ENCODE results near the gene PIAS4. TPM values are rescaled to one million over a fixed set of nuclear protein-coding genes. Genes with fewer than 3 reads are reported as not detected.

Gene PIAS4
- polyA plus RNA-seq, 1 donor (not counting 4 experiments of a cell fraction or from before 2014, with no cell fraction given): 7.5 TPM

GRCh38 chr19:3983936-3984583 lies 23.5 kb upstream of the PIAS4 start:
- Histone ChIP-seq H3K36me3 (ENCODE audit: control insufficient read depth in 2 of 2, extremely low read depth in 1 of 2, insufficient read depth in 2 of 2, low read length in 2 of 2) (peaks cover 49 to 57% of the 10 kb centered on the region in 2 experiments), H3K4me1 (ENCODE audit: control insufficient read depth, extremely low read depth, insufficient read depth, low read length) (peaks cover 41% of the 10 kb centered on the region), H3K9ac (ENCODE audit: control insufficient read depth, extremely low read depth, insufficient read depth, low read length) (peak overlapping the region; percentile 99), H4K20me1 (ENCODE audit: control insufficient read depth, extremely low read depth, insufficient read depth, low read length) (peaks cover 64% of the 10 kb centered on the region), H3K9me1 (ENCODE audit: control insufficient read depth, extremely low read depth, insufficient read depth, low read length) (peaks cover 8% of the 10 kb centered on the region), H3K9me3 (ENCODE audit: control insufficient read depth, low read depth, low read length) (no peaks in the 10 kb centered on the region), H3K4me3 (ENCODE audit: control insufficient read depth in 2 of 3, extremely low read depth in 1 of 3, insufficient read depth in 2 of 3, low read depth in 1 of 3, low read length in 3 of 3) (peak overlapping the region; percentile 83 to 98 (median 95)), H3K27ac (ENCODE audit: control insufficient read depth, insufficient read depth, low read length) (peak overlapping the region; percentile 94), H3K4me2 (ENCODE audit: control insufficient read depth, extremely low read depth, insufficient read depth, low read depth, low read length) (peak overlapping the region; percentile 94), H2AFZ (ENCODE audit: control insufficient read depth, low read length) (no peak overlapping the region), H3K27me3 (ENCODE audit: control insufficient read depth, extremely low read depth, insufficient read depth, low read length) (no peaks in the 10 kb centered on the region), H3K79me2 (ENCODE audit: control insufficient read depth, insufficient read depth, low read length) (peaks cover 62% of the 10 kb centered on the region)
- FAIRE-seq: no peak
- no peak for TF ChIP-seq EZH2 (IDR thresholded peaks at IDR 0.05; ENCODE audit: low read length)
- TF ChIP-seq, protein P1, sequence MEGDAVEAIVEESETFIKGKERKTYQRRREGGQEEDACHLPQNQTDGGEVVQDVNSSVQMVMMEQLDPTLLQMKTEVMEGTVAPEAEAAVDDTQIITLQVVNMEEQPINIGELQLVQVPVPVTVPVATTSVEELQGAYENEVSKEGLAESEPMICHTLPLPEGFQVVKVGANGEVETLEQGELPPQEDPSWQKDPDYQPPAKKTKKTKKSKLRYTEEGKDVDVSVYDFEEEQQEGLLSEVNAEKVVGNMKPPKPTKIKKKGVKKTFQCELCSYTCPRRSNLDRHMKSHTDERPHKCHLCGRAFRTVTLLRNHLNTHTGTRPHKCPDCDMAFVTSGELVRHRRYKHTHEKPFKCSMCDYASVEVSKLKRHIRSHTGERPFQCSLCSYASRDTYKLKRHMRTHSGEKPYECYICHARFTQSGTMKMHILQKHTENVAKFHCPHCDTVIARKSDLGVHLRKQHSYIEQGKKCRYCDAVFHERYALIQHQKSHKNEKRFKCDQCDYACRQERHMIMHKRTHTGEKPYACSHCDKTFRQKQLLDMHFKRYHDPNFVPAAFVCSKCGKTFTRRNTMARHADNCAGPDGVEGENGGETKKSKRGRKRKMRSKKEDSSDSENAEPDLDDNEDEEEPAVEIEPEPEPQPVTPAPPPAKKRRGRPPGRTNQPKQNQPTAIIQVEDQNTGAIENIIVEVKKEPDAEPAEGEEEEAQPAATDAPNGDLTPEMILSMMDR (optimal IDR thresholded peaks at IDR 0.05 in 1 of 3, IDR thresholded peaks at IDR 0.05 in 1 of 3, conservative IDR thresholded peaks at IDR 0.05 in 1 of 3; ENCODE audit: extremely low read depth in 1 of 3, insufficient read depth in 2 of 3, low read length in 3 of 3): no peak
- peak; percentile 48 for DNase-seq (ENCODE audit: low read depth, low spot score)
- dilution Hi-C loops (cut with MboI; ENCODE audit: extremely low pct_ligation_motif_present, low sequenced_read_pairs): no loop called here

- TF ChIP-seq, protein P1 (optimal IDR thresholded peaks at IDR 0.05 in 1 of 3, IDR thresholded peaks at IDR 0.05 in 1 of 3, conservative IDR thresholded peaks at IDR 0.05 in 1 of 3; ENCODE audit: extremely low read depth in 1 of 3, insufficient read depth in 2 of 3, low read length in 3 of 3): no peak
- TF ChIP-seq EZH2 (IDR thresholded peaks at IDR 0.05; ENCODE audit: low read length): no peak
- peaks cover 58% of the 10 kb centered on the region for H3K79me2 ChIP-seq (ENCODE audit: control insufficient read depth, insufficient read depth, low read length)
- peaks cover 8% of the 10 kb centered on the region for H3K9me1 ChIP-seq (ENCODE audit: control insufficient read depth, extremely low read depth, insufficient read depth, low read length)
- peak overlapping the region; percentile 94 for H3K4me2 ChIP-seq (ENCODE audit: control insufficient read depth, extremely low read depth, insufficient read depth, low read depth, low read length)
- no peaks in the 10 kb centered on the region for H3K9me3 ChIP-seq (ENCODE audit: control insufficient read depth, low read depth, low read length)
- dilution Hi-C loops (cut with MboI; ENCODE audit: extremely low pct_ligation_motif_present, low sequenced_read_pairs): no loop called here
- H2AFZ ChIP-seq (ENCODE audit: control insufficient read depth, low read length): no peak overlapping the region
- peaks cover 59% of the 10 kb centered on the region for H4K20me1 ChIP-seq (ENCODE audit: control insufficient read depth, extremely low read depth, insufficient read depth, low read length)
- H3K27ac ChIP-seq (ENCODE audit: control insufficient read depth, insufficient read depth, low read length): peak overlapping the region; percentile 94
- H3K4me3 ChIP-seq (ENCODE audit: control insufficient read depth in 2 of 3, extremely low read depth in 1 of 3, insufficient read depth in 2 of 3, low read depth in 1 of 3, low read length in 3 of 3): peak overlapping the region; percentile 83 to 98 (median 95)
- H3K36me3 ChIP-seq (ENCODE audit: control insufficient read depth in 2 of 2, extremely low read depth in 1 of 2, insufficient read depth in 2 of 2, low read length in 2 of 2): peaks cover 45 to 53% of the 10 kb centered on the region in 2 experiments
- H3K4me1 ChIP-seq (ENCODE audit: control insufficient read depth, extremely low read depth, insufficient read depth, low read length): peaks cover 41% of the 10 kb centered on the region
- no peaks in the 10 kb centered on the region for H3K27me3 ChIP-seq (ENCODE audit: control insufficient read depth, extremely low read depth, insufficient read depth, low read length)
- FAIRE-seq (no peak), DNase-seq (ENCODE audit: low read depth, low spot score) (peak; percentile 21)
- H3K9ac ChIP-seq (ENCODE audit: control insufficient read depth, extremely low read depth, insufficient read depth, low read length): peak overlapping the region; percentile 99
Observed at GRCh38 chr19:3984584-3984907, 23.0 kb upstream of the PIAS4 start.
